Brain pericyte (primary cell): ENCODE results near the gene ALPK3.
A peak's percentile ranks its signal among the peaks of the same experiment; 100 is the strongest.

Source experiments
- DNase-seq: peaks from one replicate; pipeline ENCODE4 v3.0.0-alpha.2; 2012; ENCODE audit warnings: low read depth, low spot score

The ALPK3 gene

GRCh38 chr15:84893607-84894006 lies 76.5 kb downstream of the ALPK3 start:
- DNase-seq, result no peak

- no peak for DNase-seq
These were observed 77.7 kb downstream of the ALPK3 start for GRCh38 chr15:84894736-84895425.

- no peak for DNase-seq
These were observed 81.6 kb downstream of the ALPK3 start for GRCh38 chr15:84898761-84899160.

- no peak for DNase-seq
These were observed 82.6 kb downstream of the ALPK3 start for GRCh38 chr15:84899750-84900149.

GRCh38 chr15:84901540-84901939 lies 84.4 kb downstream of the ALPK3 start:
- no peak for DNase-seq

- no peak for DNase-seq
These were observed 86.6 kb downstream of the ALPK3 start for GRCh38 chr15:84903751-84904150.

GRCh38 chr15:84904419-84904818 lies 87.3 kb downstream of the ALPK3 start:
- DNase-seq, result no peak

- no peak for DNase-seq
These were observed 88.1 kb downstream of the ALPK3 start for GRCh38 chr15:84905016-84905916.

- no peak for DNase-seq
These were observed 90.6 kb downstream of the ALPK3 start for GRCh38 chr15:84907731-84908130.

GRCh38 chr15:84908564-84908963 lies 91.4 kb downstream of the ALPK3 start:
- no peak for DNase-seq

GRCh38 chr15:84909029-84909428 lies 91.9 kb downstream of the ALPK3 start:
- no peak for DNase-seq

GRCh38 chr15:84909782-84910181 lies 92.6 kb downstream of the ALPK3 start:
- no peak for DNase-seq

GRCh38 chr15:84910928-84911623 lies 93.9 kb downstream of the ALPK3 start:
- no peak for DNase-seq

- DNase-seq, result peak; percentile 94
These were observed 94.9 kb downstream of the ALPK3 start for GRCh38 chr15:84911879-84912660.

GRCh38 chr15:84913360-84913723 lies 96.2 kb downstream of the ALPK3 start:
- no peak for DNase-seq

- DNase-seq, result no peak
These were observed 97.2 kb downstream of the ALPK3 start for GRCh38 chr15:84914351-84914750.

GRCh38 chr15:84914909-84915605 lies 97.9 kb downstream of the ALPK3 start:
- DNase-seq, result no peak

- DNase-seq, result no peak
These were observed 98.4 kb downstream of the ALPK3 start for GRCh38 chr15:84915606-84915958.

GRCh38 chr15:84917452-84917851 lies 100.3 kb downstream of the ALPK3 start:
- DNase-seq, result no peak

GRCh38 chr15:84919106-84919667 lies 102.0 kb downstream of the ALPK3 start:
- no peak for DNase-seq

- no peak for DNase-seq
These were observed 104.0 kb downstream of the ALPK3 start for GRCh38 chr15:84921121-84921520.
